Upper lobe of left lung (tissue), 4 donors: ENCODE data around the gene GRID1.

Source experiments
- EP300 ChIP-seq, 4 donors: sonication (generic); formaldehyde crosslinking; IDR thresholded peaks; one replicate each; pipeline ENCODE4 v1.5.1; 2017; ENCODE audit warnings: antibody characterized with exemption in 4 of 4, control low read depth in 2 of 4
- POLR2AphosphoS5 ChIP-seq, 2 donors: sonication (generic); formaldehyde crosslinking; IDR thresholded peaks; one replicate each; pipeline ENCODE4 v1.5.1; 2017; ENCODE audit warnings: antibody characterized with exemption in 2 of 2
- TF ChIP-seq, protein P1 (sequence below), 6 experiments: fragments of 450-650 bp in 4 of 6; fragments of 200-600 bp in 2 of 6; sonication (generic) in 2 of 6; IDR thresholded peaks; one replicate each; pipeline ENCODE4 v1.5.1; 2016 to 2019; ENCODE audit warnings: antibody characterized with exemption in 6 of 6

DNA sequence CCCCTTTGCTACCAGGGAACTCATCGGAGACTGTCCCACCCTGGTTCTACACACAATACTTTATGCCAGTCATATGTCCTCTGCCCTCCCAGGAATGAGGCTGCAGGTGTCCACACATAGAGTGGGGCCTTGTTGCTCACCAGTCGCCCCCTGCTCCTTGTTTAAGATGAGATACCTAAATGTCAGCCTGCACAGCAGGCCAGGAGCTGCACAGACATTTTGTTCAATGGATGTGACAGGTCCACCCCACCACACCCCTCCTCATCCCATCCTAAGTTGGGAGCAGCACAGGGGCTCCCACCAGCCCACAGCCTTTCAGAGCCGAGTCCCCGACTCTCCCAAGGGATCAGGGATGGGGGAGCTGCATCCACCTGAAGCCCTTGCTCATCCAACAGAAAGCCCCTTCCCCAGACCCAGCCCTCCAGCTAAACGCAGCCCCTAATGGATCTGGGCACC is 6.2 kb upstream of the GRID1 start:
- TF ChIP-seq, protein P1, sequence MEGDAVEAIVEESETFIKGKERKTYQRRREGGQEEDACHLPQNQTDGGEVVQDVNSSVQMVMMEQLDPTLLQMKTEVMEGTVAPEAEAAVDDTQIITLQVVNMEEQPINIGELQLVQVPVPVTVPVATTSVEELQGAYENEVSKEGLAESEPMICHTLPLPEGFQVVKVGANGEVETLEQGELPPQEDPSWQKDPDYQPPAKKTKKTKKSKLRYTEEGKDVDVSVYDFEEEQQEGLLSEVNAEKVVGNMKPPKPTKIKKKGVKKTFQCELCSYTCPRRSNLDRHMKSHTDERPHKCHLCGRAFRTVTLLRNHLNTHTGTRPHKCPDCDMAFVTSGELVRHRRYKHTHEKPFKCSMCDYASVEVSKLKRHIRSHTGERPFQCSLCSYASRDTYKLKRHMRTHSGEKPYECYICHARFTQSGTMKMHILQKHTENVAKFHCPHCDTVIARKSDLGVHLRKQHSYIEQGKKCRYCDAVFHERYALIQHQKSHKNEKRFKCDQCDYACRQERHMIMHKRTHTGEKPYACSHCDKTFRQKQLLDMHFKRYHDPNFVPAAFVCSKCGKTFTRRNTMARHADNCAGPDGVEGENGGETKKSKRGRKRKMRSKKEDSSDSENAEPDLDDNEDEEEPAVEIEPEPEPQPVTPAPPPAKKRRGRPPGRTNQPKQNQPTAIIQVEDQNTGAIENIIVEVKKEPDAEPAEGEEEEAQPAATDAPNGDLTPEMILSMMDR (IDR thresholded peaks at IDR 0.05), result no peak
- TF ChIP-seq POLR2AphosphoS5 (IDR thresholded peaks at IDR 0.05) (no peak), EP300 (IDR thresholded peaks at IDR 0.05) (no peak)
